ENCODE data around the gene PLA2G2C. TPM values are rescaled to one million over a fixed set of nuclear protein-coding genes. Genes with fewer than 3 reads are reported as not detected.

Gene PLA2G2C
- total and polyA plus RNA-seq, 4 donors = not detected

GRCh38 chr1:20150969-20151368 is 35.3 kb downstream of the PLA2G2C start:
- TF ChIP-seq YY1 (IDR thresholded peaks at IDR 0.05) (no peak), SP1 (IDR thresholded peaks at IDR 0.05) (no peak), JUND (IDR thresholded peaks at IDR 0.05) (no peak), RAD21 (IDR thresholded peaks at IDR 0.05) (no peak), HNF4A (conservative IDR thresholded peaks at IDR 0.05) (no peak), FOXA2 (IDR thresholded peaks at IDR 0.05) (no peak), REST (IDR thresholded peaks at IDR 0.05) (no peak), CTCF (IDR thresholded peaks at IDR 0.05; ENCODE audit: low read depth, low read length, missing input control) (no peak), RXRA (IDR thresholded peaks at IDR 0.05) (no peak), TAF1 (conservative IDR thresholded peaks at IDR 0.05) (no peak)
- TF ChIP-seq, protein P1, sequence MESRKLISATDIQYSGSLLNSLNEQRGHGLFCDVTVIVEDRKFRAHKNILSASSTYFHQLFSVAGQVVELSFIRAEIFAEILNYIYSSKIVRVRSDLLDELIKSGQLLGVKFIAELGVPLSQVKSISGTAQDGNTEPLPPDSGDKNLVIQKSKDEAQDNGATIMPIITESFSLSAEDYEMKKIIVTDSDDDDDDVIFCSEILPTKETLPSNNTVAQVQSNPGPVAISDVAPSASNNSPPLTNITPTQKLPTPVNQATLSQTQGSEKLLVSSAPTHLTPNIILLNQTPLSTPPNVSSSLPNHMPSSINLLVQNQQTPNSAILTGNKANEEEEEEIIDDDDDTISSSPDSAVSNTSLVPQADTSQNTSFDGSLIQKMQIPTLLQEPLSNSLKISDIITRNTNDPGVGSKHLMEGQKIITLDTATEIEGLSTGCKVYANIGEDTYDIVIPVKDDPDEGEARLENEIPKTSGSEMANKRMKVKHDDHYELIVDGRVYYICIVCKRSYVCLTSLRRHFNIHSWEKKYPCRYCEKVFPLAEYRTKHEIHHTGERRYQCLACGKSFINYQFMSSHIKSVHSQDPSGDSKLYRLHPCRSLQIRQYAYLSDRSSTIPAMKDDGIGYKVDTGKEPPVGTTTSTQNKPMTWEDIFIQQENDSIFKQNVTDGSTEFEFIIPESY (IDR thresholded peaks at IDR 0.05) = no peak
- TF ChIP-seq, protein P2, sequence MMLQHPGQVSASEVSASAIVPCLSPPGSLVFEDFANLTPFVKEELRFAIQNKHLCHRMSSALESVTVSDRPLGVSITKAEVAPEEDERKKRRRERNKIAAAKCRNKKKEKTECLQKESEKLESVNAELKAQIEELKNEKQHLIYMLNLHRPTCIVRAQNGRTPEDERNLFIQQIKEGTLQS (IDR thresholded peaks at IDR 0.05) = no peak
- no peak overlapping the region for H3K4me3 ChIP-seq (ENCODE audit: low read depth in 1 of 3, low read length in 3 of 3)
- H3K36me3 ChIP-seq (ENCODE audit: control insufficient read depth in 4 of 4, insufficient read depth in 3 of 4, low read depth in 1 of 4, low read length in 3 of 4) = no peaks in the 10 kb centered on the region
- no peaks in the 10 kb centered on the region for H3K27me3 ChIP-seq (ENCODE audit: control insufficient read depth in 4 of 4, insufficient read depth in 4 of 4, low read length in 3 of 4)
- peaks cover 9 to 33% (median 20%) of the 10 kb centered on the region in 4 donors for H3K4me1 ChIP-seq (ENCODE audit: control insufficient read depth in 4 of 4, insufficient read depth in 4 of 4, low read length in 3 of 4)
- WGBS = 79% methylated on average over 6 of the region's 6 CpGs
- no peaks in the 10 kb centered on the region for H3K9me3 ChIP-seq (ENCODE audit: control insufficient read depth in 4 of 4, low read length in 3 of 4)
- no peak for DNase-seq (ENCODE audit: low spot score)
- no peak overlapping the region for H3K9ac ChIP-seq (ENCODE audit: low read depth in 1 of 2, low read length in 2 of 2)
- no peak overlapping the region for H3K27ac ChIP-seq (ENCODE audit: low read depth in 1 of 2, low read length in 2 of 2)

GRCh38 chr1:20150326-20150705 is 36.0 kb downstream of the PLA2G2C start:
- peaks cover 9 to 33% (median 20%) of the 10 kb centered on the region in 4 donors for H3K4me1 ChIP-seq (ENCODE audit: control insufficient read depth in 4 of 4, insufficient read depth in 4 of 4, low read length in 3 of 4)
- DNase-seq (ENCODE audit: low spot score) = no peak
- TF ChIP-seq GABPA (IDR thresholded peaks at IDR 0.05 in 1 of 2, conservative IDR thresholded peaks at IDR 0.05 in 1 of 2) (no peak), MAX (IDR thresholded peaks at IDR 0.05) (no peak), CTCF (IDR thresholded peaks at IDR 0.05; ENCODE audit: low read depth, low read length, missing input control) (no peak), YY1 (IDR thresholded peaks at IDR 0.05) (no peak), REST (IDR thresholded peaks at IDR 0.05) (no peak), RXRA (IDR thresholded peaks at IDR 0.05) (no peak), HNF4G (IDR thresholded peaks at IDR 0.05) (no peak), JUND (IDR thresholded peaks at IDR 0.05) (no peak), NR2F2 (IDR thresholded peaks at IDR 0.05) (no peak)
- TF ChIP-seq, protein P1 (IDR thresholded peaks at IDR 0.05) = no peak

More at GRCh38 chr1:20150326-20150705, 36.0 kb downstream of the PLA2G2C start:
- H3K36me3 ChIP-seq (ENCODE audit: control insufficient read depth in 4 of 4, insufficient read depth in 3 of 4, low read depth in 1 of 4, low read length in 3 of 4) = no peaks in the 10 kb centered on the region
- H3K27me3 ChIP-seq (ENCODE audit: control insufficient read depth in 4 of 4, insufficient read depth in 4 of 4, low read length in 3 of 4) = no peaks in the 10 kb centered on the region
- H3K9me3 ChIP-seq (ENCODE audit: control insufficient read depth in 4 of 4, low read length in 3 of 4) = no peaks in the 10 kb centered on the region
- 90% methylated on average over 8 of the region's 8 CpGs for WGBS
- no peak overlapping the region for H3K4me3 ChIP-seq (ENCODE audit: low read depth in 1 of 3, low read length in 3 of 3)
- no peak overlapping the region for H3K9ac ChIP-seq (ENCODE audit: low read depth in 1 of 2, low read length in 2 of 2)
- no peak overlapping the region for H3K27ac ChIP-seq (ENCODE audit: low read depth in 1 of 2, low read length in 2 of 2)
